Left lobe of liver (tissue), 2 donors: ENCODE data around the gene COL4A1. TPM values are rescaled to one million over a fixed set of nuclear protein-coding genes. Genes with fewer than 3 reads are reported as not detected.

Experiments used
- ATAC-seq: fragments of 200-7000 bp; cut with Tn5 transposase; one replicate; pipeline ENCODE4 v1.9.1; 2020; ENCODE audit warnings: mild to moderate bottlenecking, moderate library complexity
- DNase-seq: peaks from one replicate; pipeline ENCODE4 v3.0.0-alpha.2; 2020; ENCODE audit warnings: low spot score
- total RNA-seq: library from RNA; stranded (reverse); gene quantifications from one replicate; pipeline ENCODE4 v1.2.1, GENCODE V29; 2021
- donor health status: DM: no; HTN: no; CAD: no; lungs with moderate emphysema.
- donor health status: DM: no; HTN: yes; CAD: no.

Gene COL4A1
- total RNA-seq, 1 donor from 2014 or later = 9.1 TPM

- ATAC-seq (peak; percentile 48), DNase-seq (no peak)
These were observed 34.7 kb upstream of the COL4A1 start for GRCh38 chr13:110341445-110342244.

DNA sequence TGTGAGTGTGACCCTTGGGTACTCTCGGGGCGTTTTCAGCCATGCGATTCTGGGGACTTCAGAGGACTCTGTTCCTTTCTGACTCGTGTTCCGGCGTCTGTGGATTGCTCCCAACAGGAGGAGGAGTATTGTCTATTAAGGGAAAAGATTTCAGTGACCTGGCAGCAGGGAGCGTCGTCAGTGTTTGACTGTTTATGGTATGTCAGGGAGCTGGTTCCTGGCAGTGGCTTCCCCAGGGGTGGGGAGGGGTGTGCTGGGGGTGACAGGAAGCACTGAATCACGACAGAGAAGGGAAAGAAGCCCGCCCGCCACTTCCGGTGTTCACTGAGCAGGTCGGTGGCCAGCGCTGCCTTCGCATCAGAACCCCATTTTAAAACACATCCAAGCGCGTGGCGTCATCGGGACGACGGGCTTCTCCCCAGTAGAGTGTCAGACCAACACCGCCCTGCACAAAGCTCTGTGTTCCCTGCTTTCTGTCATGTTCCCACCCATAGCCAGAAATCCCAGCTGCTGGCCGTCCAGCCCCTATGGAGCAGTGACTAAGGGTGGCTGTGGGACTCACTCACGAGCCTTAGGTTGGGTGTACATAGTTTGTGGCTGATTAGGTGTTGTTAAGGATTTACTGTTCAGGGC lies 34.0 kb upstream of the COL4A1 start:
- DNase-seq (peak; percentile 53), ATAC-seq (peak; percentile 60)

DNA sequence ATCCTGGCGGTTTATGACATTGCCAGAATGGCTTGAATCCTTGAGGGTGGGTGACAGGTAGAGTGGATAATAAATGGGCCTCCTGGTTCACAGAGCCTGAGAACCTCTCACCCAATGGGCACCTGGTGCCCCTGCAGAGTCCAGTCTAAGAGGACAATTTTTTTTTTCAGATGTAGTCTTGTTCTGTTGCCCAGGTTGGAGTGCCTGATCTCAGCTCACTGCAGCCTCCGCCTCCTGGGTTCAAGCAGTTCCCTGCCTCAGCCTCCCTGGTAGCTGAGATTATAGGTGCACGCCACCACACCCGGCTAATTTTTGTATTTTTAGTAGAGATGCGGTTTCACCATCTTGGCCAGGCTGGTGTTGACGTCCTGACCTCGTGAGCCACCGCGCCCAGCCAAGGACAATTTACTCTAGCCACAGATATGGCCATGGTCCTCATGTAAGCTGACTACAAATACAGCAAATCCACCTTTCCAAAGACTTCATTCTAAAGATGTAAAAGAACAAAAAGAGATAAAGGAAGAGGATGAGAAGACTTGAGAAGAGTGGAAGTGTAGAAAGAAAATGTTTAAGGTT lies 33.1 kb upstream of the COL4A1 start:
- DNase-seq = no peak
- ATAC-seq = no peak

- DNase-seq (no peak), ATAC-seq (no peak)
These were observed 32.3 kb upstream of the COL4A1 start for GRCh38 chr13:110339263-110339662.

GRCh38 chr13:110338441-110339101 lies 31.6 kb upstream of the COL4A1 start:
- ATAC-seq (no peak), DNase-seq (no peak)

DNA sequence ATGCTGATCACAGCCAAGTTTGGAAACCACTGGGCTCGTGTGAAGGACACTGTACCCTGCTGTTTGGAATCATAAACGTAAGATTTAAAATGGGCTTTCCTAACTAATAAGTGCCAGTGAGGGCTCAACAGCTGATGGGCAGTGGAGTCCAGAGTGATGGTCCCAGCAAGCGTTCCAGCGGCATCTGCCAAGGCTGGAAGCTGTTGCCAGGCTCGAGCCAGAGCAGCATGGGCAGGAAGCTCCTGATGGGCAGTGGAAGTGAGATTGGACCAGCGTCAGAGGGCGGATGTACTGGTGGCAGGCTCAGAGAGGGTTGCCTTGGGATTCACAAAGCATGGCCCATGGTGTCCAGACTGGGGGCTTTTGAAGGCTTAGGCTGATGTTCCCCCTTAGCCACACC lies 30.3 kb upstream of the COL4A1 start:
- ATAC-seq (no peak), DNase-seq (no peak)

GRCh38 chr13:110336681-110337080 lies 29.7 kb upstream of the COL4A1 start:
- ATAC-seq = no peak

GRCh38 chr13:110336108-110336507 lies 29.2 kb upstream of the COL4A1 start:
- DNase-seq (no peak), ATAC-seq (no peak)

More at GRCh38 chr13:110336681-110337080, 29.7 kb upstream of the COL4A1 start:
- DNase-seq = no peak

GRCh38 chr13:110334841-110335490 lies 28.0 kb upstream of the COL4A1 start:
- no peak for DNase-seq
- ATAC-seq = no peak

GRCh38 chr13:110334256-110334655 lies 27.3 kb upstream of the COL4A1 start:
- DNase-seq (no peak), ATAC-seq (no peak)

DNA sequence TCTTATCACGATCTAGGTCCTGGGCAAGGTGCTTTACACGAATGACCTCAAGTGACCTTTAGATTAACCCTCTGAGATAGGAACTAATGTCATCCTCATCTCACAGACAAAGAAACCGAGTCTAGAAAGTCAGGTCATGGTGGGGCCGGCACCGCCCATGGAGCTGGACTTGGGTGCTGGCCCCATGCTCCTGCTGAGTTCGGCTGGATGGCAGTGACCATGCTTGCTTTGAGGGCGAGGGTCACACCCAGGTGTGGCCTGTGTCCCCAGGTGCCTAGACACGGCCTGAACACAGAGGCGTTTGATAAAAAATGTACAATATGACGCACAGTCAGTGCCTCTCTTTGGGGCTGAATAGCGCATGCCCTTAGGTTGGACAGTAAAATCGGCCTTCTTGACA lies 26.9 kb upstream of the COL4A1 start:
- no peak for DNase-seq
- no peak for ATAC-seq

DNA sequence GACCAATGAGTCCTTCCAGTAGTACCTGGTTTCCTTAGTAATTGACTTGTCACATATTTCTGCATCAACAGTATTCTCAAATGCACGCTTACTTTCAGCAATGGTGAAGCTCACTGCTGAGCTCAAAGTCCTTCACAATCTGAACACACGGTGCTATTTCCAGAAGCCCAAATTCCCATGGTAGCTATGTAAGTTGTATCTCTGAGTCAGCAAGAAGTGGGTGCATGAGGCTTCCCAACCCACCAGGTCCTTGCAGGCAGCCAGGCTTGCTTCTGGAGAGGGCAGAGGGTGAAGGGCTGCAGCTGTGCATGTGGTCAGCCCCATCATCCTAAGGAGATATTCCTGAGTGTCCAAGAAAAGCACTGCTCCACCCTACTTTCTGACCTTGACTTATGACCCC lies 25.8 kb upstream of the COL4A1 start:
- DNase-seq (no peak), ATAC-seq (no peak)

GRCh38 chr13:110331362-110331761 lies 24.4 kb upstream of the COL4A1 start:
- DNase-seq = no peak
- no peak for ATAC-seq

DNA sequence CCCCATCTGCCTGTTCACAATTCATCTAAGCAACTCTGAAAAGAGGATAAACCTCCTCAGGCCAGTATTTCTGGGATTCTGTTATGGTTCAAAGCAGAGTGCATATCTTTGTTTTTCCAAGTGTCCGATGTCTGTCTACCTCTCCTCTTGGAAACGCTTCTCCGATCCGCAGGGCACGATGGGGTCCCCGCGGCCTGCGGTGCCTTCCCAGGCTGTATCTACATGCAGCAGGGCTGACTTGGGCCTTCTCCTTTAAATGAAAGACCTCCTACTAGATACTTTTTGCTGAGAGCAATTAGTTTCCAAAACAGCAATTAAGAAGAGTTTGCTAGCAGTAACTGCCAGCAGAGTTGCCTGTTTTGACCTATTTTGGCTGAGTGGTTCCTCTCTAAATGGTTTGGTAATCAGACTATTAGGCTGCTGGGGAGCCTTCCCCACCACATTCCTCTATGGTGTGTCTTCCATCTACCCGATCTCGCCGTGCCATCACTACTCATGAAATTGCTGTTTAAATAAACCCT lies 23.6 kb upstream of the COL4A1 start:
- DNase-seq (no peak), ATAC-seq (no peak)

GRCh38 chr13:110329798-110330461 lies 23.0 kb upstream of the COL4A1 start:
- ATAC-seq = no peak
- DNase-seq = no peak

DNA sequence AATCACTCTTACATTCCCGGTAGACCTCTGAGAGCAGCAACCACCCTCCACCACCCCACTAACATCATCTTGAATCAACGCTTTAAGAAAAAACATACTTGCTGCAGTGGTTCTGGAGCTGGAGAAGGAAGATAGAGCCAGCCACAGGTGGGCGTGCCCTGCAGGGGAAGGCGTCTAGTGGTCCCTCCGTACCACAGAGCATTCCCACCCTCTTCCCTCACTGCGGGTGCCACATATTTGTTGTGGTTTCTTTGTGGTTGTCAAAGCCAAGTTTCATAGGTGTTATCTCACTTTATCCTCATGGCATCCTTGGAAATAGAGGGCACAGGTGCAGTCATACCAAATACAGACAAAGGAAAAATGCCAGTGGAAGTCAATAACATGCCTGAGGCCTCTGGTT lies 22.3 kb upstream of the COL4A1 start:
- ATAC-seq (no peak), DNase-seq (no peak)

- DNase-seq (no peak), ATAC-seq (no peak)
These were observed 21.6 kb upstream of the COL4A1 start for GRCh38 chr13:110328573-110328972.

DNA sequence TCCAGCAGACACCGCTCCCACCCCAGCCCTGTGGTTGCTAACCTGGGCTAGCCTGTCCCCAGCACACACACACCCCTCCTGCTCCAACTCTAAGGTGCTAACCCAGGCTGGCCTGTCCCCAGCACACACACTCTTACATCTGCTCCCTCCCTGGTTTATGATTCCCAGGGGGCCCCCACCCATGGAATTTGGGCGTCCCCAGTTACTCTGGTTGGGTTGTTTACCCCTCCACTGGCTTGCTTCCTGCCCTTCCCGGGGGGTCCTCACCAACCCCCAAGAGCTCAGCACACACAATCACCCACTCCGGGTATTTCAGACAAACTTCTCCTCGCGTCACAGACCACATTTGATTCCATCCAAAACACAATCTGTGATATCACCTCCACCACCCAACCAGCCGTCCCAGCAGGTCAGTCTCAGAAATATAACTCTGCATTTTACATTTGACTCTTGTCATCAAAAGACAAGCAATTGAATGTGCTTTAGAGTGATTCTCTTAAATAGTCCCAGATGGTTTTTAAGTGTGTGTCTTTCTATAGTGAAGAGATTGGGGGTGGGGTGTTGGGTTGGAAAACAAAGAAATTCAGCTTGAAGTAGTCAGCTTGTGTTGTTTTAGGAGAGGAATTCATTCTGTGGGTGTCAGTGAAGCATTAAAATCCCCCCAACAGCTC lies 20.2 kb upstream of the COL4A1 start:
- DNase-seq (no peak), ATAC-seq (no peak)

DNA sequence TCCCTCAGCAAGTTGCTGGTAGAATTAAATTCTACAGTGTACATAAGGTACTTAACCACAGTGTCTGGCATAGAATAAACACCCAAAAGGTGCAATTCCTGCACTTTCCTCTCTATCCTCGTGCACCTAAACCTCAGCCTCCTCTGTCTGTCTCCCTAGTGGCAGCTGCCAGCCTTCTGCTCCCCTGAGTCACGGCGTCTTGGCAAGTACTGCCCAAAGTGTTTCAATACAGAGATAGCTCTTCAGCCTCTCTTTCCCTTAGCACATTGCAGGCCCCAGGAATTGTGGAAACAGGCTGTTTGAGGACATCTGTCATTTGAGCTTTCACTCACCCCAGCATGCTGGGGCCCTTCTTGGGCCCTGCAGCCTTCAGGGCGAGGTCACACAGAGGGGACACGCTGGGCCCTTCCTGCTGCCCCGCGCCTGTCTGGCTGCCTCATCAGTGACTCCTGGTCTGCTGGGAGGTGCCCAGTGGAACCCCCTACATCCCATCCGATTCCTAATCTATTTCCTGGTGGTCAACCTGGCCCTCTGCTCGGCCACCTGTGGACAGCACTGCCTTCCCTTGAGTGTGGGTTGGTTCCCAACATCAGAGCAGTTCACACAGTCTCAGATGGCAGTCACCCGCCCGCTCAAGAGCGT lies 19.4 kb upstream of the COL4A1 start:
- ATAC-seq (no peak), DNase-seq (no peak)
